ENCODE measurements around the gene P3H2.

GRCh38 chr3:190065204-190065603 lies 55.5 kb downstream of the P3H2 start:
- no peak for TF ChIP-seq CTCF (IDR thresholded peaks at IDR 0.05)
- no peak for TF ChIP-seq POLR2A (IDR thresholded peaks at IDR 0.05)
